GM19328 (cell line): ENCODE data around the gene CHMP4A.
"Not testable (repeated sequence)": the region's sequence is repeated elsewhere in the genome, so short reads cannot be mapped to it uniquely, and the experiment has no call there.

Source experiments
- ATAC-seq: cut with Tn5 transposase; IDR thresholded peaks from one replicate; pipeline ENCODE4 v1.9.1; 2021; ENCODE audit warnings: mild to moderate bottlenecking, moderate library complexity; ENCODE audit not compliant: unreplicated experiment

CHMP4A gene

DNA sequence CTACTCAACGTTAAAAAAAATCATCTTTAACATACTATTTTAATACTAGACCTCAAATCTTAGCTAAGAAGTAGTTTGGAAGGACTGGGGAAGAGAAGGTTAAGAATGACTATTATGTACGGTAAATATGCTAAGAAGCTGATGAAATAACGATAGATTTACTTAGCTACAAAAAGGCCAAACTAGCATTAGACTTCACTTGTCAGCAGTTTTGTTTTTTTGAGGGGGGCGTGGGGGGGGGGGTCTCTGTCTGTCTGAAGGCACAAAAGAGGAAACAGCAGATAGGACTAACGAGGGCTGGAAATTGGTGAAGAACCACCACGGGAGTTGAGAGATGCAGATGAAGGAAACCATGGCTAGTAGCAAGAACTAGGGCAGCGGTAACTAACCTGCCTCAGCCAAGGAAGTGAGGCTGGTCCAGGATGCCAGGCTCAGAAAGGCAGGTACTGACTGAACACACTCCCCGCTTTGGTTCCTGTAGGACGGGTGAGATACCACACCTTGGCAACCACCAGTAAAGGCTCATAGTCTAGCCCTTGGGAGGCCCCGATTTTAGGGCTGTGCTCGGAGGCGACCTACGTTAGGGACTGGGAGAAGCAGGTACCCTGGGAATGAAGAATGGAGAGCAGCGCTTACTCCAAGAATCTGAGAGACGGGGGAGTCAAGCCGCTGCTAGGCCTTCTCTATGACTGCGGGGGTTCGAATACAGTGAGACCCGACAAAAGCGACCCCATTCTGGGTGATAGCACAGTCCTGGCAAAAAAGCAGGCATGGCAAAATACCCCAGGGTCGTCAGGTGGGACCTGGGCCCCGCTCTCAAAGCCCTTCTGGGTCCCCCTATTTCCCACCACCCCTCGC, 18.2 kb upstream of the CHMP4A start:
- ATAC-seq, result no peak

DNA sequence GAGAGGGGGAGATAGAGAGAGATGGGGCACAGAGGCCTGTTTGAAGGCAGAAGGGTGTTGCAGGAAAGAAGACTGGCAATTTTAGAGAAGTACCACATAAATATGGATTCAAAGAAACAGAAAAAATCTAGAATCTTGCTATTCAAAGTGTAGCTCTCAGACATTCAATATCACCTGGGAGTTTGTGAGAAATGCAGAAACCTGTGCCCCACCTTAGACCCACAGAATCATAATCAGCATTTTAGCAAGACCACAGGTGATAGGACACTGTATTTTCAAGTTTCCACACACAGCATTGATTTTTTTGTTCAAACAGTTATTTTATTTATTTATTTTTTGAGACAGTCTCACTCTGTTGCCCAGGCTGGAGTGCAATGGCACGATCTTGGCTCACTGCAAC, 15.6 kb upstream of the CHMP4A start:
- no peak for ATAC-seq

DNA sequence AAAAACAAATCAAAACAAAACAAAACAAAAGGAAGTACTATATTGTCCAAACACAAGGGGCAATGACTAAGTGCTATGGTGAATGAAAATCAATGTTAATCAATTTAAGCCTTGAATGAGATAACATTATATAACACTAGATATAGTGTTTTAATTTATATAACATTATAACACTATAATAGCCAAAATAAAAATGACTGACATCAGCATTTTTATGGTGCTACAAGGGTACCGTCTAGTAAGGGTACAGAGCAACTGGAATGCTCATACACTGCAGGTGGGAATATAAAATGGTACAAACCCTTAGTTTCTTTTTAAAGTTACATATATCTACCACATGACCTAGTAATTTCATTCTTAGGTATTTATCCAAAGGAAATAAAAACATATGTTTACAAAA, 13.2 kb upstream of the CHMP4A start:
- ATAC-seq, result no peak

DNA sequence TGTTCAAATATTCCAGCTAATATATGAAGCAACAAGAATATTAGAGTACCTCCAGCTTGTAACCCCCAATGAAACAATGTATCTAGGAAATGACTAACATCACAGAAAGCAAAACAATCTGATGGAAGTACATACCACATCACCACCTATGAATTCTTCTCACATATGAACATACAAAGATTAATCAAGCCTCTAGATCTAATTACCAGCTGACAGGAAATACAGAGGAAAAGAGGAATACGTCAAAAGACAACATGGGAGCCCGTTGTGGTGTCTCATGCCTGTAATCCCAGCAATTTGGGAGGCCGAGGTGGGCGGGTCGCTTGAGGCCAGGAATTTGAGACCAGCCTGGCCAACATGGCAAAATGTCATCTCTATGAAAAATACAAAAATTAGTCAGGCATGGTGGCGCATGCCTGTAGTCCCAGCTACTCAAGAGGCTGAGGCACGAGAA, 11.4 kb upstream of the CHMP4A start:
- ATAC-seq, result no peak

DNA sequence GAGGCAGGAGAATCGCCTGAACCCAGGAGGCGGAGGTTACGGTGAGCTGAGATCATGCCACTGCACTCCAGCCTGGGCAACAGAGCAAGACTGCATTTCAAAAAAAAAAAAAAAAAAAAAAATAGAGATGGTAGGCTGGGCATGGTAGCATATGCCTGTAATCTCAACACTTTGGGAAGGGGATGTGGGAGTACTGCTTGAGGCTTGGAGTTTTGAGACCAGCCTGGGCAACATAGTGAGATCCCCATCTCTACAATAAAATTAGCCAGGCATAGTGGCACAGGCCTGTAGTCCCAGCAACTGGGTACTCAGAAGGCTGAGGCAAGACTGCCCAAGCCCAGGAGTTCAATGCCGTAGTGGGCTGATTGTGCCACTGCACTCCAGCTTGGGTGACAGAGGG, 9.7 kb upstream of the CHMP4A start:
- not testable (repeated sequence) for ATAC-seq

DNA sequence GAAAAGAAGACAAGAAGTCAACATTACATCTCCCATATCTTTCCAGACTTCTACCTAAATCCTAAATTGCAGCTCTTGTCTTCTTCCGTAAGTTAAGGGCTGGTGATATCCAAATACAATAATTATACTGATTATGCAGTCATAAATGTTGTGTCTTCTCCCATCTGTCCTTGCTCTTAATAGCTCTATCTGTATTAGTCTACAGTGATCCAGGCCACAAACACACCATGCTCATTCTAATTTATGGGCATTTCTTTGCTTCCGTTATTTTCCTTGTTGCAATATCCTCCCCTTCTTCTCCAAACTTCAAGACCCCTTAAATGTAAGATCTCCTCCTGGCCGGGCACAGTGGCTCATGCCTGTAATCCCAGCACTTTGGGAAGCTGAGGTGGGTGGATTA, 6.2 kb upstream of the CHMP4A start:
- ATAC-seq, result no peak

DNA sequence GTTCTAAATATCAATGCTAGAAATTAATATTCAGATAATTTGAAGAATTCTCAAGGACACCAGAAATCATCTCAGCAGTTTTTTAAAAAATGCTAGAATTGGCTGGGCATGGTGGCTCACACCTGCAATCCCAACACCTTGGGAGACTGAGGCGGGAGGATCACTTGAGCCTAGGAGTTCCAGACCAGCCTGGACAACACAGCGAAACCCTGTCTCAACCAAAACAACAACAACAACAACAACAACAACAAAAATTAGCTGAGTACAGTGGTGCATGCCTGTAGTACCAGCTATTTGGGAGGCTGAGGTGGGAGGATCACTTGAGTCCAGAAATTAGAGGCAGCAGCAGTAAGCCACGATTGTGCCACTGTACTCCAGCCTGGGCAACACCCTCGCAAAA, 5.8 kb upstream of the CHMP4A start:
- no peak for ATAC-seq

DNA sequence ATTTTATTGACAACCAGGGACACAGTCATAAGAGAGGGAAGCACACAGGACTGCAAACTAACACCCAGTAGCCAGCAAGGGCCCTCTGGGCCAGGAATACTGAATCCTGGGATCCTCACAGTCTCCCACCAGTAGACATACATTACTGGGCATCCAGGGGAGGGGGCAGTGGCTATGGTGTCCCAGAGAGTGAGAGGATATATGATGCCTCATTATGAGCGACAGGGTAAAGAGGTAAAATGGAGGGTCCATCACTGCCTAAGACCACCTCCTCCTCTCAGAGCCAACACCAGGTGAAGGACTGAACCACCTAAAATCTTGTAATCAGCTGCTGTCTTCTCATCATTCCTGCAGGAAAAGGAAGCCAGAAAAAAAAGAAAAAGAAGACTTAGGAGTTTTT, 3.6 kb upstream of the CHMP4A start:
- not testable (repeated sequence) for ATAC-seq

DNA sequence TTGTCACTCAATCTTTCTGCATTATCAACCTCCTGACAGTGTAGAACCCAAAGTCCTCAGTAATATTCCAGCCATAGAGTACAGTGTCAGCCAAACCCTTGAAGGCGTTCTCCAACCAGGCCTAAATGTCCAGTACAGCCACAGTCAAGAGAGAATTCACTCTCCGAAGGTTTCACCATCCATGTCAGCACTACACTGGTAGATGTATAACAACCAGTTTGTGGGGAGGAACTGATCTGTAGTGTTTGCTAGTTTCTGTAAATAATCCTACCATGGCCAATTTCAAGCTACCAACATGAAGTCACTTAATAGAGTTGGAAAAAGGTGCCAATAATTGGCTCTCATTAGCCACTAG, 3.0 kb upstream of the CHMP4A start:
- no peak for ATAC-seq

DNA sequence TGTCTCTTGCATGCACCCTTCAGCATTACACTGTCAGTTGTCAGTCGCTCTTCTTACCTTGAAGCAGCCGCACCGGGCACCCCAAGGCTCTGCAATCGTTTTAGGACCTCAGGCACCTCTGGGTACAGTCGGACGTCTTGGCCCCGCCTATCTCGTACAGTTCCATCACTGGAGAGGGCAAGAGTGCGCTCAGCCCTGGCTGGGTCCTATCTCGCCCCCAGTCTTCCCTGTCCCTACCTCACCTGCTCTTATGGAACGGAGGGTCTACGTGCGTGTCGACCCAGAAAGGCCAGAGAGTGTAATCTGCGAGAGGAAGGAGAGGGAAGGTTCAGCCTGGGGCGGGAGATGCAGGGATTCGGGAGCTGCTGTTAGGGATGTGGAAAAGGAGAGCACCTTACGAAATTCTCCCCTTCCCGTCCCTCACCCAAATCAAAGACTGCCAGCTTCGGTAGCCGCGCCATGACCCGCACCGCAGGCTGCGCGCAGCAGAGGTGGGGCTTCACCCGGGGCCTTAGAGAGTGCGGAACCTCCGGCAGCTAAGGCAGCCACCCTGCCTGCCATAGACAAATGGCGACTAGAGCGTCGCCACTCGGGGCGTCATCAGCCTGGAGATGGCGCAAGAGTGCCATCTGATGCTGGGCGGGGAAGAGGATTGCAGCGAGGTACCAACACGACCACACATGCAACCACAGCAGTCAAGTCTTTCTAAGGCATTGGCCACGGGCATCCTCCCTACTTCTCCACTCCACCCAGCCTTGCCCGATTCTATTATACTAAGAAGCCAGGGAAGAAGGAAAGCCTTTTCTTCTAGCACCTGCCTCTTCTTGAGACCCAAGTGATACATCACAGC, 2.4 kb upstream of the CHMP4A start, which contains the start of gene MDP1:
TSS of gene MDP1 (minus strand) at position 572 of the 850 bp plus-strand sequence. CDS start at position 461, 111 bp downstream.
- ATAC-seq, result peak; percentile 49

DNA sequence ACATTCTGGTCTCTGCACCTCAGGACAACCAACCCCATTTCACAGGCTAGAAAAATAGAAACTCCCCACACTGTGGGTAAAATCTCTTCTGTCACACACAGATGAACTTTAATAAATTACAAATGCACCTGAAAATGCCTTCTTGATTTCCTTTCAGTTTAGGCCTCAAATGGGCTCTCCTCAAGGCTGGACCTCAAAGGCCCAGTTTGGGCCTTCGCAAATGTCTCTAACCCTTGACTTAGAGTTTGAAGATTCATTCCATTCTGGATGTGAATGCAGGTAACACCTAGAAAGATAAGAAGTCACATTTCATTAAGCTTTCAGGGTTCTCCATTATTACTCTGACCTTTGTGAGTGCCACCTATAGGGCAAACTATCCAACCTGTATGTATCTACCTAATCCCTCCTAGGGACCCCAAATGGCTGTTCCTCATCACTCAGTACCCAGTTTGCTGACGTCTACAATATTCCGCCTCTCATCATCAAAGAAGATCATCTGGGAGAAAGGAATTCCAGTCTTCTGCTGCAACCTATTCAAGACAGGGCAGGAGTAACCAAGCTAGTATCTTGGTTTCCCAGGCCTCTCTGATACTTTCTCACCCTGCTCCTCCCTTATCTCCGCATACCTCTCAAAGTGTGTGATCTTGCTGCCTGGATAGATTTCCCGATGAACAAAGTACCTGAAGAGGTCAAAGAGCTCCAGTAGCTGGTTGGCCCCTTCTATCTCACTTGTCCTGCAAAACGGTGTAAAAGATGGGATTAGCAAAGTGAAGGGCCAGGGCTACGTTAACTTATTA, 776 bp upstream of the CHMP4A start:
- ATAC-seq, result no peak

DNA sequence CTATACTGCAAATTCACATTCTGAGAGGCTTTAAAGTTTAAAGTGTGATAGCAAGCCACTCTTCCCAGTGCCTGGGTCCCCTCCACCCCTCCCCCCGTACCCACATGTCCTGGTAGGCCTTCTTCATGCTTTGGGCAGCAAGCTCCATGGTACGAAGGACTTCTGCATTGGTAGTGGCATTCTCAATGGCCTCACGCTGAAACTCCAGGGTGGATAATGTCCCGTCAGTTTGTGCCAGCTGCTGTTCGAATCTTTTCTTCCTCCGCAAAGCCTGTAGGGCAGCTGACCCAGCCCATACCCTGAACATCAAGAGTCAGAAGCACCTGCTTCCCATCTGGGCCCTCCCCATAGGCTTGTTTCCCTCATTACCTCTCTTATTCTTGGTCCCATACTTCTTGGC, 2.0 kb downstream of the CHMP4A start:
- no peak for ATAC-seq

DNA sequence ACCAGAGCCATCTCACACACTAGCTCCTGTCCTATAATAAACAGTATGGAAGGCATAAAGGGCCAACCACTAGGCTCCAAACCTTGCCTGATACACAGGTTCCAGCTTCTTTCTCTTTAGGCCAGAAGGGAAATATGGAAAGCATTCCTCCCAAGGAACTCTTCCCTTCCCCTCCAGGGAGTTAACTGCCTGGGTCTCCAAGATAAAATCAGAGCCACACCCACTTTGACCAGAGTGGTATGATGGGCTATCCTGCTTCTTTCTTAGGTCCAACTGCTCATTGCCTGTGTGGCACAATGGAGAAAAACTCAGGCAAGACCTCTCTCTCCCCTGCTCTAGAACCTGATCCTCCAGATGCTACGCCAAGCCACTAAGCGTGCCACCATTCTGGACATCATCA, 5.7 kb downstream of the CHMP4A start:
- ATAC-seq, result no peak

DNA sequence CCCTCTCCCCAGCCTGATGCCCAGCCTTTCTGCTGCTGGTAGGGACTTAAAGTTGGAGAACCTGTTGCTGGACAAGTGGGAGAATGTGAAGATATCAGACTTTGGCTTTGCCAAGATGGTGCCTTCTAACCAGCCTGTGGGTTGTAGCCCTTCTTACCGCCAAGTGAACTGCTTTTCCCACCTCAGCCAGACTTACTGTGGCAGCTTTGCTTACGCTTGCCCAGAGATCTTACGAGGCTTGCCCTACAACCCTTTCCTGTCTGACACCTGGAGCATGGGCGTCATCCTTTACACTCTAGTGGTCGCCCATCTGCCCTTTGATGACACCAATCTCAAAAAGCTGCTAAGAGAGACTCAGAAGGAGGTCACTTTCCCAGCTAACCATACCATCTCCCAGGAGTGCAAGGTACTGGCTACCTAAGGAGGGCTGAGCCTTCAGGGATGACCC, 6.2 kb downstream of the CHMP4A start:
- ATAC-seq, result no peak

DNA sequence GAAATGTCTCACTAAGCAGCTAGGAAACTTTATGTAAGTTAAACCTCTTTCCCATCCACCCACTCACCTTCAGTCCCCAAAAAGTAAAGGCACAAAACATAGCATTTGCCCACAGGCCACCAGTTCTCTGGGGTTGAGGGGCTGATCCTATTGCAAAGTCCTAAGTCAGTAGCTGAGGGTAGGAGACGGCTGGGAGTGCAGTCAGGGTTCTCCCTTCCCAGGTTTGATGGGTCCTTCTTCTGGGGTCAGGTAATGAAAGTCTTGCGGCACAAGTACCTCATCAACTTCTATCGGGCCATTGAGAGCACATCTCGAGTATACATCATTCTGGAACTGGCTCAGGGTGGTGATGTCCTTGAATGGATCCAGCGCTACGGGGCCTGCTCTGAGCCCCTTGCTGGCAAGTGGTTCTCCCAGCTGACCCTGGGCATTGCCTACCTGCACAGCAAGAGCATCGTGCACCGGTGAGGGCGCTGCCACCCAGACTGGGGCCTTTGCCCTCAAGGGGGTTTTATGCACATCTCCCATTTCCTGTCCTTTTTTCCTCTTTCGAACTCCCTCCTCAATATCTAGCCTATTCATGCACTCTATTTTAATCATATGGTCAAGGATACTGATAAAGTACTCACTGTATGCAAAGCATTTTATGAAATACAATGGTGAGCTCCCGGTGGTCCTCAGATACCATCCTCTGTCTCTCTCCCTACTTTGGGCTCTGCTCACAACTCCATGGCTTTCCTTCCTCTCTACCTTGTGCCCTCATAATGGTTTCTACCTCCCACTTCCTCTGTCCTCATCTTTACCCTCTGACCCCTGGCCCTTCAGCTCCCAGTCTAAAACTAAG, 6.8 kb downstream of the CHMP4A start:
- ATAC-seq, result no peak

DNA sequence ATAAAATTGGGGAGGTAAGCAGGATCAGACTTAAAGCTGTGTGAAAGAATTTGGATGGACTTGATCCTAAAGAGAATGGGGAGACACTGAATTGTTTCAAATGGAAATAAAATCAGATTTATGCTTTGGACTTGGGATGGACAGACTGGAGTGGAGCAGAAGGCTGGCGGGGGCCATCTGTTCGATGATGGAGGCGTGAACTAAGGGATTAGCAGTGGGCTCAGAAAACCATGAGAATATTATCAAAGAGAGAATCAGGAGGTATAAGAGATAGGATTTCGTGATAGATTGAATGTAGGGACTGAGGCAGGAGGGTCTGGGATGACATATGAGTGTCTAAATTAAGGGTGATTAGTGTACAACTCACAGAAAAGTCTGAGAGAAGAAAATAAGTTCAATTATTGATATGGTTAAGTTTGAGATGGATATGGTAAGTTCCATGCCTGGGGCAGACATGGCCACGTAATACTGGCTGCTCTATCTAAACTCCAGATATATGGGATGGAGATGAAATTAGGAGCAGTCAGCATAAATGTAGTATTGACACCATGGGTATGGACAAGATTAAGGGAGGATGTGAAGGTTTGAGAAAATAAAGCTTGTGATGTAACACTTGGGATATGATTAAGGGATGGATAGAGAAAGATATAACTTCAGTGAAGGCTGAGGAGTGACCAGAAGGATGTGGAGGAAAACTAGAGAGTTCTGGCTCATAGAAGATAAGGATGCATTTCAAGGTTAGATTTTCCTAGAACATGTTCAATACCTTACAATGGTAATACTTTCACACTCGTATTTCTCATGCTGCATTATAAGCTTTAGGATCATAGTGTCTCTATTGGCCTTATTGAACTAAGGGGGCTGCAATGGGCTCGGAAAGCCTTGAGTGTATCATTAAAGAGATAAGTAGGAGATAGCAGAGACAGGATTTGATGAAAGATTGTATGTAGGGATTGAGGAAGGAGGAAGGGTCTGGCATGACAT, 8.8 kb downstream of the CHMP4A start:
- ATAC-seq, result no peak

DNA sequence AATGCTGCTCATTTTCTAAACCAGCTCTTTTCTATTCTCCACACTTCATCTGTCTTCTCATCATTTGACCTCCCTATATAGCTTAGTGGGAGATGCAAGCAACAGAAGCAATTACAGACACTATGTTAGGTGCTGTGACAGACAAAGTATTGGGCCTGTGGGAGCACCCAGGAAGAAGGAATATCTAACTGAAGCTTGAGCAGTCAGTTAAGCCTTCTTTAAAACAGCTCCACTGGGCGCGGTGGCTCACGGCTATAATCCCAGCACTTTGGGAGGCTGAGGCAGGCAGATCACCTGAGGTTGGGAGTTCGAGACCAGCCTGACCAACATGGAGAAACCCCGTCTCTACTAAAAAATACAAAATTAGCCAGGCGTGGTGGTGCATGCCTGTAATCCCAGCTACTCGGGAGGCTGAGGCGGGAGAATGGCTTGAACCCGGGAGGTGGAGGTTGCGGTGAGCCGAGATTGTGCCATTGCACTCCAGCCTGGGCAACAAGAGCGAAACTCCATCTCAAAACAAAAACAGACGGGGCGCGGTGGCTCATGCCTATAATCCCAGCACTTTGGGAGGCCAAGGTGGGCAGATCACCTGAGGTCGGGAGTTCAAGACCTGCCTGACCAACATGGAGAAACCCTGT, 9.9 kb downstream of the CHMP4A start:
- not testable (repeated sequence) for ATAC-seq

DNA sequence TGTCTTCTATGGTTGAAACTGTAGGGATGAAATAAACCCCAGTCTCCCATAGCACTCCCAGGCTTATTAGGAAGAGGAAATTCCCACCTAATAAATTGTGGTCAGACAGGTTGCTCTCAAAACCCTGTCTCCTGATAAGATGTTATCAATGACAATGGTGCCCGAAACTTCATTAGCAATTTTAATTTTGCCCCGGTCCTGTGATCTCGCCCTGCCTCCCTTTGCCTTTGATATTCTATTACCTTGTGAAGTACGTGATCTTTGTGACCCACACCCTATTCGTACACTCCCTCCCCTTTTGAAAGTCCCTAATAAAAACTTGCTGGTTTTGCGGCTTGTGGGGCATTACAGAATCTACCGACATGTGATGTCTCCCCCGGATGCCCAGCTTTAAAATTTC, 10.8 kb downstream of the CHMP4A start:
- ATAC-seq, result not testable (repeated sequence)
